ENCODE data around the gene GNAS-AS1.
"Not testable (repeated sequence)": the region's sequence is repeated elsewhere in the genome, so short reads cannot be mapped to it uniquely, and the experiment has no call there.

DNA sequence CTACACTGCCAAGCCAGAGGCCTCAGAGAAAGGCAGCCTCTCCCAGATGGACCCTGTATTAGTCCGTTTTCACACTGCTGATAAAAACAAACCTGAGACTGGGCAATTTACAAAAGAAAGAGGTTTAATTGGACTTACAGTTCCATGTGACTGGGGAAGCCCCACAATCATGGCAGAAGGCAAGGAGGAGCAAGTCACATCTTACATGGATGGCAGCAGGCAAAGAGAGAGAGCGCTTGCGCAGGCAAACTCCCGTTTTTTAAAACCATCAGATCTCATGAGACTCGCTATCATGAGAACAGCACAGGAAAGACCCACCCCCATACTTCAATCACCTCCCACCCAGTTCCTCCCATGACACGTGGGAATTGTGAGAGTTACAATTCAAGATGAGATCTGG lies 30.2 kb downstream of the GNAS-AS1 start:
- TF ChIP-seq, protein P1, sequence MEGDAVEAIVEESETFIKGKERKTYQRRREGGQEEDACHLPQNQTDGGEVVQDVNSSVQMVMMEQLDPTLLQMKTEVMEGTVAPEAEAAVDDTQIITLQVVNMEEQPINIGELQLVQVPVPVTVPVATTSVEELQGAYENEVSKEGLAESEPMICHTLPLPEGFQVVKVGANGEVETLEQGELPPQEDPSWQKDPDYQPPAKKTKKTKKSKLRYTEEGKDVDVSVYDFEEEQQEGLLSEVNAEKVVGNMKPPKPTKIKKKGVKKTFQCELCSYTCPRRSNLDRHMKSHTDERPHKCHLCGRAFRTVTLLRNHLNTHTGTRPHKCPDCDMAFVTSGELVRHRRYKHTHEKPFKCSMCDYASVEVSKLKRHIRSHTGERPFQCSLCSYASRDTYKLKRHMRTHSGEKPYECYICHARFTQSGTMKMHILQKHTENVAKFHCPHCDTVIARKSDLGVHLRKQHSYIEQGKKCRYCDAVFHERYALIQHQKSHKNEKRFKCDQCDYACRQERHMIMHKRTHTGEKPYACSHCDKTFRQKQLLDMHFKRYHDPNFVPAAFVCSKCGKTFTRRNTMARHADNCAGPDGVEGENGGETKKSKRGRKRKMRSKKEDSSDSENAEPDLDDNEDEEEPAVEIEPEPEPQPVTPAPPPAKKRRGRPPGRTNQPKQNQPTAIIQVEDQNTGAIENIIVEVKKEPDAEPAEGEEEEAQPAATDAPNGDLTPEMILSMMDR (conservative IDR thresholded peaks at IDR 0.05 in 1 of 2, IDR thresholded peaks at IDR 0.05 in 1 of 2; ENCODE audit: low read depth in 1 of 2, low read length in 2 of 2), result not testable (repeated sequence)
- TF ChIP-seq EZH2 (IDR thresholded peaks at IDR 0.05; ENCODE audit: low read length, missing control alignments), result not testable (repeated sequence)
